Endodermal cell (in vitro differentiated cells): ENCODE measurements around the gene OSBPL6. TPM values are rescaled to one million over a fixed set of nuclear protein-coding genes. Genes with fewer than 3 reads are reported as not detected.
"Not testable (repeated sequence)": the region's sequence is repeated elsewhere in the genome, so short reads cannot be mapped to it uniquely, and the experiment has no call there.

Source experiments
- DNase-seq: peaks from one replicate; pipeline ENCODE4 v3.0.0-alpha.2; 2017
- H3K27ac ChIP-seq: 2 replicates; pipeline ENCODE4 v1.5.1; 2013; ENCODE audit warnings: mild to moderate bottlenecking, low read depth, low read length, moderate library complexity
- H3K27me3 ChIP-seq: 2 replicates; pipeline ENCODE4 v1.6.1; 2013; ENCODE audit warnings: mild to moderate bottlenecking, low read length, moderate library complexity; ENCODE audit not compliant: insufficient read depth, control insufficient read depth, poor library complexity, severe bottlenecking
- H3K36me3 ChIP-seq: 2 replicates; pipeline ENCODE4 v1.7.0; 2013; ENCODE audit warnings: mild to moderate bottlenecking, low read length, moderate library complexity; ENCODE audit not compliant: control insufficient read depth, insufficient read depth
- H3K4me1 ChIP-seq: one replicate; pipeline ENCODE4 v1.7.0; 2013; ENCODE audit warnings: low read length; ENCODE audit not compliant: control insufficient read depth, insufficient read depth
- H3K4me3 ChIP-seq: 2 replicates; pipeline ENCODE4 v1.5.1; 2013; ENCODE audit warnings: mild to moderate bottlenecking, low read length, moderate library complexity
- H3K9ac ChIP-seq: 2 replicates; pipeline ENCODE4 v1.6.1; 2013; ENCODE audit warnings: mild to moderate bottlenecking, low read length, moderate library complexity; ENCODE audit not compliant: poor library complexity, severe bottlenecking; ENCODE audit errors: extremely low read depth
- H3K9me3 ChIP-seq: 2 replicates; pipeline ENCODE4 v1.6.1; 2013; ENCODE audit warnings: mild to moderate bottlenecking, low read length, moderate library complexity; ENCODE audit not compliant: control insufficient read depth
- H3K27ac Mint-ChIP-seq: 2 replicates; pipeline ENCODE4 v1.8.0; 2020; ENCODE audit warnings: mixed read lengths
- H3K27me3 Mint-ChIP-seq: 2 replicates; pipeline ENCODE4 v1.8.0; 2021; ENCODE audit warnings: mild to moderate bottlenecking, mixed read lengths; ENCODE audit not compliant: insufficient read depth
- H3K36me3 Mint-ChIP-seq: 2 replicates; pipeline ENCODE4 v1.8.0; 2020; ENCODE audit warnings: low read depth, mixed read lengths
- H3K4me1 Mint-ChIP-seq: 2 replicates; pipeline ENCODE4 v1.8.0; 2020; ENCODE audit warnings: mixed read lengths
- H3K4me3 Mint-ChIP-seq: 2 replicates; pipeline ENCODE4 v1.8.0; 2020; ENCODE audit warnings: mild to moderate bottlenecking, moderate library complexity, mixed read lengths
- H3K9me3 Mint-ChIP-seq: 2 replicates; pipeline ENCODE4 v1.8.0; 2020; ENCODE audit warnings: mild to moderate bottlenecking, mixed read lengths
- CTCF ChIP-seq: fragments of 200-600 bp; sonication (generic); conservative IDR thresholded peaks from 2 replicates; pipeline ENCODE4 v1.5.0; 2021; ENCODE audit warnings: antibody characterized with exemption, mild to moderate bottlenecking
- WGBS, 2 experiments: methylation state at CpG; one replicate each; pipeline versions ENCODE4 v1.1.5 to v1.1.7; 2013; ENCODE audit warnings: missing lambda C conversion rate in 2 of 2, mixed read lengths in 1 of 2; ENCODE audit not compliant: insufficient coverage in 1 of 2, insufficient read length in 1 of 2; 5-methylcytosine and 5-hydroxymethylcytosine counted together
- total RNA-seq, 2 donors: library from RNA; stranded (reverse); fragmentation: NEBNext Ultra II Directional in 1 of 2; extraction: Animal tissue kit (Norgen Biotek cat#: 25700) in 1 of 2; gene quantifications; 2 replicates in 1 of 2; 3 replicates in 1 of 2; pipeline ENCODE4 v1.2.1, GENCODE V29; 2021

The OSBPL6 gene
- total RNA-seq, 2 donors from 2014 or later, result 3.4 to 3.6 TPM

GRCh38 chr2:178197791-178198190 lies 3.5 kb downstream of the OSBPL6 start:
- Mint-ChIP-seq H3K4me3 (no peak overlapping the region), H3K27ac (no peak overlapping the region), H3K36me3 (no peaks in the 10 kb centered on the region), H3K9me3 (no peaks in the 10 kb centered on the region), H3K4me1 (peaks cover 10% of the 10 kb centered on the region), H3K27me3 (peaks cover 26% of the 10 kb centered on the region)
- Histone ChIP-seq H3K9me3 (no peaks in the 10 kb centered on the region), H3K4me3 (no peak overlapping the region), H3K9ac (no peak overlapping the region), H3K4me1 (no peaks in the 10 kb centered on the region), H3K36me3 (no peaks in the 10 kb centered on the region), H3K27ac (no peak overlapping the region), H3K27me3 (peaks cover 8% of the 10 kb centered on the region)
- TF ChIP-seq CTCF, result no peak
- WGBS, 2 experiments, result 81 to 100% methylated on average over 1 of the region's 1 CpG
- no peak for DNase-seq

GRCh38 chr2:178198441-178198840 lies 4.1 kb downstream of the OSBPL6 start:
- H3K36me3 Mint-ChIP-seq, H3K36me3 ChIP-seq, H3K27ac ChIP-seq, H3K4me1 ChIP-seq, H3K4me3 ChIP-seq, DNase-seq, H3K9ac ChIP-seq, H3K9me3 Mint-ChIP-seq, H3K27ac Mint-ChIP-seq, H3K9me3 ChIP-seq, H3K4me1 Mint-ChIP-seq, H3K4me3 Mint-ChIP-seq, H3K27me3 ChIP-seq: not testable (repeated sequence)
- peaks cover 20% of the 10 kb centered on the region for H3K27me3 Mint-ChIP-seq
- 100% methylated on average over 2 to 3 of the region's 4 CpGs for WGBS, 2 experiments

- Mint-ChIP-seq H3K4me1 (peaks cover 6% of the 10 kb centered on the region), H3K27me3 (peaks cover 17% of the 10 kb centered on the region), H3K27ac (no peak overlapping the region), H3K36me3 (no peaks in the 10 kb centered on the region), H3K9me3 (no peaks in the 10 kb centered on the region), H3K4me3 (no peak overlapping the region)
- no peak for DNase-seq
- no peak overlapping the region for H3K4me3 ChIP-seq
- WGBS, 2 experiments, result 76% methylated on average over 1 of the region's 1 CpG; no CpG with 5 or more reads in 1 of the 2 experiments
- H3K4me1 ChIP-seq, result no peaks in the 10 kb centered on the region
- H3K27ac ChIP-seq, result no peak overlapping the region
- no peaks in the 10 kb centered on the region for H3K36me3 ChIP-seq
- H3K9me3 ChIP-seq, result no peaks in the 10 kb centered on the region
- no peak for TF ChIP-seq CTCF
- no peak overlapping the region for H3K9ac ChIP-seq
- H3K27me3 ChIP-seq, result no peaks in the 10 kb centered on the region
These were observed 5.0 kb downstream of the OSBPL6 start for GRCh38 chr2:178199334-178199733.

- TF ChIP-seq CTCF, result no peak
- no peak overlapping the region for H3K9ac ChIP-seq
- no peaks in the 10 kb centered on the region for H3K4me1 ChIP-seq
- H3K4me3 Mint-ChIP-seq, result no peak overlapping the region
- 89 to 100% methylated on average over 1 of the region's 1 CpG for WGBS, 2 experiments
- H3K27me3 Mint-ChIP-seq, result peaks cover 18% of the 10 kb centered on the region
- H3K36me3 ChIP-seq, result no peaks in the 10 kb centered on the region
- H3K27ac ChIP-seq, result no peak overlapping the region
- no peak for DNase-seq
- peaks cover 4% of the 10 kb centered on the region for H3K4me1 Mint-ChIP-seq
- no peaks in the 10 kb centered on the region for H3K9me3 ChIP-seq
- H3K9me3 Mint-ChIP-seq, result no peaks in the 10 kb centered on the region
- no peaks in the 10 kb centered on the region for H3K36me3 Mint-ChIP-seq
- H3K27ac Mint-ChIP-seq, result no peak overlapping the region
- no peaks in the 10 kb centered on the region for H3K27me3 ChIP-seq
- H3K4me3 ChIP-seq, result no peak overlapping the region
These were observed 6.0 kb downstream of the OSBPL6 start for GRCh38 chr2:178200331-178200730.
